Liver (tissue), 9 donors: ENCODE results near the gene ITGA7. TPM values are rescaled to one million over a fixed set of nuclear protein-coding genes. Genes with fewer than 3 reads are reported as not detected.

ENCODE experiments used
- DNase-seq: peaks from one replicate; pipeline ENCODE4 v3.0.0-alpha.2; 2017; ENCODE audit warnings: low spot score
- H3K27ac ChIP-seq, 2 donors: one replicate each; pipeline ENCODE4 v1.7.0; 2013; ENCODE audit warnings: inconsistent platforms in 2 of 2, low read length in 2 of 2, control low read depth in 1 of 2, low read depth in 1 of 2, mild to moderate bottlenecking in 1 of 2
- H3K27me3 ChIP-seq, 4 donors: one replicate each; pipeline versions ENCODE4 v1.6.1 to v1.7.0; 2013; ENCODE audit warnings: low read length in 3 of 4, inconsistent platforms in 1 of 4, mild to moderate bottlenecking in 1 of 4, moderate library complexity in 1 of 4; ENCODE audit not compliant: control insufficient read depth in 4 of 4, insufficient read depth in 4 of 4
- H3K36me3 ChIP-seq, 4 donors: one replicate each; pipeline versions ENCODE4 v1.6.1 to v1.7.0; 2013; ENCODE audit warnings: low read length in 3 of 4, mild to moderate bottlenecking in 3 of 4, low read depth in 1 of 4, moderate library complexity in 1 of 4; ENCODE audit not compliant: control insufficient read depth in 4 of 4, insufficient read depth in 3 of 4
- H3K4me1 ChIP-seq, 4 donors: one replicate each; pipeline versions ENCODE4 v1.6.1 to v1.7.0; 2013; ENCODE audit warnings: low read length in 3 of 4, mild to moderate bottlenecking in 3 of 4, moderate library complexity in 1 of 4; ENCODE audit not compliant: control insufficient read depth in 4 of 4, insufficient read depth in 4 of 4
- H3K4me3 ChIP-seq, 3 donors: one replicate each; pipeline versions ENCODE4 v1.6.1 to v1.7.0; 2013; ENCODE audit warnings: low read length in 3 of 3, control low read depth in 1 of 3, low read depth in 1 of 3, mild to moderate bottlenecking in 1 of 3
- H3K9ac ChIP-seq, 2 donors: one replicate each; pipeline ENCODE4 v1.7.0; 2013; ENCODE audit warnings: low read length in 2 of 2, mild to moderate bottlenecking in 2 of 2, moderate library complexity in 2 of 2, control low read depth in 1 of 2, low read depth in 1 of 2
- H3K9me3 ChIP-seq, 4 donors: one replicate each; pipeline versions ENCODE4 v1.6.1 to v1.7.0; 2013; ENCODE audit warnings: low read length in 3 of 4; ENCODE audit not compliant: control insufficient read depth in 4 of 4
- ATF3 ChIP-seq: IDR thresholded peaks from 2 replicates; pipeline ENCODE4 v1.6.1; 2016; ENCODE audit warnings: antibody characterized with exemption
- CTCF ChIP-seq: fragments of 150-350 bp; IDR thresholded peaks from 2 replicates; pipeline ENCODE4 v1.5.1; 2017; ENCODE audit warnings: improper control_type of control experiment, low read depth, low read length; ENCODE audit not compliant: missing input control
- EGR1 ChIP-seq, 2 donors: IDR thresholded peaks; 2 replicates each; pipeline ENCODE4 v1.6.1; 2016 to 2018; ENCODE audit warnings: antibody characterized with exemption in 2 of 2, low read depth in 2 of 2
- FOXA1 ChIP-seq: IDR thresholded peaks from 2 replicates; pipeline ENCODE4 v1.6.1; 2016; ENCODE audit warnings: antibody characterized with exemption
- FOXA2 ChIP-seq: IDR thresholded peaks from 2 replicates; pipeline ENCODE4 v1.6.1; 2016; ENCODE audit warnings: antibody characterized with exemption
- GABPA ChIP-seq, 2 donors: IDR thresholded peaks in 1 of 2; conservative IDR thresholded peaks in 1 of 2; 2 replicates each; pipeline ENCODE4 v1.6.1; 2016; ENCODE audit warnings: antibody characterized with exemption in 2 of 2, mild to moderate bottlenecking in 1 of 2, moderate library complexity in 1 of 2
- HNF4A ChIP-seq, 2 donors: conservative IDR thresholded peaks; 2 replicates each; pipeline ENCODE4 v1.6.1; 2016; ENCODE audit warnings: antibody characterized with exemption in 2 of 2, mild to moderate bottlenecking in 2 of 2
- HNF4G ChIP-seq: IDR thresholded peaks from 2 replicates; pipeline ENCODE4 v1.6.1; 2016; ENCODE audit warnings: antibody characterized with exemption
- JUND ChIP-seq, 2 donors: IDR thresholded peaks; 2 replicates each; pipeline ENCODE4 v1.6.1; 2016; ENCODE audit warnings: antibody characterized with exemption in 2 of 2
- NR2F2 ChIP-seq: IDR thresholded peaks from 2 replicates; pipeline ENCODE4 v1.6.1; 2016; ENCODE audit warnings: antibody characterized with exemption
- RAD21 ChIP-seq, 2 donors: IDR thresholded peaks; 2 replicates each; pipeline ENCODE4 v1.6.1; 2016; ENCODE audit warnings: antibody characterized with exemption in 2 of 2, mild to moderate bottlenecking in 2 of 2
- REST ChIP-seq: IDR thresholded peaks from 2 replicates; pipeline ENCODE4 v1.6.1; 2016; ENCODE audit warnings: antibody characterized with exemption, mild to moderate bottlenecking
- RXRA ChIP-seq, 2 donors: IDR thresholded peaks; 2 replicates each; pipeline ENCODE4 v1.6.1; 2017 to 2018; ENCODE audit warnings: antibody characterized with exemption in 2 of 2, mild to moderate bottlenecking in 1 of 2
- SP1 ChIP-seq: IDR thresholded peaks from 2 replicates; pipeline ENCODE4 v1.6.1; 2018; ENCODE audit warnings: antibody characterized with exemption, mild to moderate bottlenecking
- TAF1 ChIP-seq: conservative IDR thresholded peaks from 2 replicates; pipeline ENCODE4 v1.6.1; 2016; ENCODE audit warnings: antibody characterized with exemption, mild to moderate bottlenecking
- YY1 ChIP-seq: IDR thresholded peaks from 2 replicates; pipeline ENCODE4 v1.6.1; 2016; ENCODE audit warnings: antibody characterized with exemption, mild to moderate bottlenecking
- ZBTB33 ChIP-seq: IDR thresholded peaks from 2 replicates; pipeline ENCODE4 v1.6.1; 2016; ENCODE audit warnings: antibody characterized with exemption
- WGBS: extraction: QIAGEN DNeasy Blood & Tissue Kit; methylation state at CpG from one replicate; pipeline ENCODE4 v1.1.7; 2013; 5-methylcytosine and 5-hydroxymethylcytosine counted together
- polyA plus RNA-seq, 2 donors: library from polyadenylated mRNA; stranded (reverse) in 1 of 2; unstranded in 1 of 2; fragments of 200-250 nt in 1 of 2; fragments of >200 nt in 1 of 2; fragmentation: Nextera tagmentation in 1 of 2; extraction: Ambion mirVana in 1 of 2; gene quantifications; one replicate each; pipeline versions ENCODE4 v1.2.1 to v1.2.3, GENCODE V29; 2013 to 2015
- total RNA-seq, 2 donors: library from RNA; depleted of rRNA; stranded (reverse); fragments of >200 nt; gene quantifications; one replicate each; pipeline ENCODE4 v1.2.3, GENCODE V29; 2014
- donor health status: healthy.
- donor health status: healthy.
- donor health status: healthy.
- donor health status: healthy.
- donor health status: healthy.

ITGA7 gene
- total and polyA plus RNA-seq, 4 donors, result 0.98 to 4.9 (median 3.3) TPM

- peaks cover 0 to 9% (median 3%) of the 10 kb centered on the region in 4 donors for H3K4me1 ChIP-seq
- H3K4me3 ChIP-seq, result no peak overlapping the region
- WGBS, result 89% methylated on average over 2 of the region's 2 CpGs
- no peak overlapping the region for H3K9ac ChIP-seq
- no peaks in the 10 kb centered on the region for H3K36me3 ChIP-seq
- no peak for DNase-seq
- no peak overlapping the region for H3K27ac ChIP-seq
- no peaks in the 10 kb centered on the region for H3K9me3 ChIP-seq
- no peaks in the 10 kb centered on the region for H3K27me3 ChIP-seq
- TF ChIP-seq HNF4A (conservative IDR thresholded peaks at IDR 0.05) (no peak), YY1 (no peak), JUND (IDR thresholded peaks at IDR 0.05) (no peak), RAD21 (IDR thresholded peaks at IDR 0.05) (no peak), HNF4G (no peak), FOXA1 (no peak), RXRA (IDR thresholded peaks at IDR 0.05) (no peak), EGR1 (IDR thresholded peaks at IDR 0.05; ENCODE audit: low read depth in 2 of 2) (no peak), SP1 (no peak), GABPA (IDR thresholded peaks at IDR 0.05 in 1 of 2, conservative IDR thresholded peaks at IDR 0.05 in 1 of 2) (no peak), NR2F2 (no peak), ATF3 (no peak), FOXA2 (no peak), CTCF (no peak), ZBTB33 (no peak), REST (no peak), TAF1 (no peak)
Measured at GRCh38 chr12:55706568-55707218, 1.0 kb downstream of the ITGA7 start.
